Ishikawa (cell line): Measurements from ENCODE around the gene CLSTN1.

ENCODE experiments used
- CEBPB ChIP-seq: IDR thresholded peaks from 2 replicates; pipeline ENCODE4 v1.6.1; 2012
- CREB1 ChIP-seq: IDR thresholded peaks from 2 replicates; pipeline ENCODE4 v1.6.1; 2012; ENCODE audit warnings: low read depth
- EGR1 ChIP-seq: IDR thresholded peaks from 2 replicates; pipeline ENCODE4 v1.6.1; 2012
- EP300 ChIP-seq: IDR thresholded peaks from 2 replicates; pipeline ENCODE4 v1.6.1; 2012; ENCODE audit warnings: borderline replicate concordance
- FOXM1 ChIP-seq: IDR thresholded peaks from 2 replicates; pipeline ENCODE4 v1.6.1; 2012; ENCODE audit warnings: low read depth, borderline replicate concordance
- NFIC ChIP-seq: IDR thresholded peaks from 2 replicates; pipeline ENCODE4 v1.6.1; 2012
- RAD21 ChIP-seq: IDR thresholded peaks from 2 replicates; pipeline ENCODE4 v1.6.1; 2012; ENCODE audit warnings: low read depth
- TAF1 ChIP-seq: IDR thresholded peaks from 2 replicates; pipeline ENCODE4 v1.6.1; 2012; ENCODE audit warnings: low read depth, mild to moderate bottlenecking
- TCF12 ChIP-seq: IDR thresholded peaks from 2 replicates; pipeline ENCODE4 v1.6.1; 2012; ENCODE audit warnings: low read depth
- TEAD4 ChIP-seq: IDR thresholded peaks from 2 replicates; pipeline ENCODE4 v1.6.1; 2012
- YY1 ChIP-seq: IDR thresholded peaks from 2 replicates; pipeline ENCODE4 v1.6.1; 2012; ENCODE audit warnings: low read depth
- ZBTB7A ChIP-seq: IDR thresholded peaks from 2 replicates; pipeline ENCODE4 v1.6.1; 2012; ENCODE audit warnings: low read depth
- TF ChIP-seq, protein P1 (sequence below): IDR thresholded peaks from 2 replicates; pipeline ENCODE4 v1.6.1; 2012; ENCODE audit warnings: low read depth, mild to moderate bottlenecking
- TF ChIP-seq, protein P2 (sequence below): IDR thresholded peaks from 2 replicates; pipeline ENCODE4 v1.6.1; 2012
- TF ChIP-seq, protein P3 (sequence below): IDR thresholded peaks from 2 replicates; pipeline ENCODE4 v1.6.1; 2012

The CLSTN1 gene

DNA sequence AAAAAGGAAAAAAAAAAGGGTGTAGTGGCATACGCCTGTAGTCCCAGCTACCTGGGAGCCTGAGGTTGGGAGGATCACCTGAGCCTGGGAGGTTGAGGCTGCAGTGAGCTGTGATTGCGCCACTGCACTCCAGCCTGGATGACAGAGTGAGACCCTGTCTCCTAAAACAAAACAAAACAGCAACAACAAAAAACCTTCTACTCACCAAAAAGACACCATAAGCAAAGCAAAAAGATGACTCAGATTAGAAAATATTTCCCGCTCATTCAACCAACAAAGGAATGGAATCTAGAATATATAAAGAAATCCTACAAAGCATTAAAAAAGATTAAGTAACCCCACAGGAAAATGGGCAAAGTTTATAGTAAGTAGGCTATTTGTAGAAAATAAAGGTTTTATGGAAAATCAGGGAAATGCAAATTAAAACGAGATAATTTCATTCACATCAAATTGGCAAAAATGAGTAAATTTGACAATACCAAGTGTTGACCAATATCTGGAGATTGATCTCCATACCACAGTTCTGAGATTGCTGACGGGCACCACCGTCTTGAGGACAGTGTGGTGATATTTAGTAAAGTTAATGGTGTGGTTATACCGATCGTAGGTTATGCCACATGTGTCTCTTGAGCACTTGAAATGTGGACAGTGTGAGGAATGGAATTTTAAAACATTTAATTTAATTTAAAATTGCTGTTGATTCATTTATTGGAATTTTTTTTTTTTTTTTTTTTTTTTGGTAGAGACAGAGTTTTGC lies 118.2 kb downstream of the CLSTN1 start:
- TF ChIP-seq EGR1 (no peak), TCF12 (no peak), CEBPB (no peak), EP300 (no peak), TAF1 (no peak), YY1 (no peak), CREB1 (no peak), NFIC (no peak), RAD21 (no peak), FOXM1 (no peak), ZBTB7A (no peak), TEAD4 (no peak)
- TF ChIP-seq, protein P1, sequence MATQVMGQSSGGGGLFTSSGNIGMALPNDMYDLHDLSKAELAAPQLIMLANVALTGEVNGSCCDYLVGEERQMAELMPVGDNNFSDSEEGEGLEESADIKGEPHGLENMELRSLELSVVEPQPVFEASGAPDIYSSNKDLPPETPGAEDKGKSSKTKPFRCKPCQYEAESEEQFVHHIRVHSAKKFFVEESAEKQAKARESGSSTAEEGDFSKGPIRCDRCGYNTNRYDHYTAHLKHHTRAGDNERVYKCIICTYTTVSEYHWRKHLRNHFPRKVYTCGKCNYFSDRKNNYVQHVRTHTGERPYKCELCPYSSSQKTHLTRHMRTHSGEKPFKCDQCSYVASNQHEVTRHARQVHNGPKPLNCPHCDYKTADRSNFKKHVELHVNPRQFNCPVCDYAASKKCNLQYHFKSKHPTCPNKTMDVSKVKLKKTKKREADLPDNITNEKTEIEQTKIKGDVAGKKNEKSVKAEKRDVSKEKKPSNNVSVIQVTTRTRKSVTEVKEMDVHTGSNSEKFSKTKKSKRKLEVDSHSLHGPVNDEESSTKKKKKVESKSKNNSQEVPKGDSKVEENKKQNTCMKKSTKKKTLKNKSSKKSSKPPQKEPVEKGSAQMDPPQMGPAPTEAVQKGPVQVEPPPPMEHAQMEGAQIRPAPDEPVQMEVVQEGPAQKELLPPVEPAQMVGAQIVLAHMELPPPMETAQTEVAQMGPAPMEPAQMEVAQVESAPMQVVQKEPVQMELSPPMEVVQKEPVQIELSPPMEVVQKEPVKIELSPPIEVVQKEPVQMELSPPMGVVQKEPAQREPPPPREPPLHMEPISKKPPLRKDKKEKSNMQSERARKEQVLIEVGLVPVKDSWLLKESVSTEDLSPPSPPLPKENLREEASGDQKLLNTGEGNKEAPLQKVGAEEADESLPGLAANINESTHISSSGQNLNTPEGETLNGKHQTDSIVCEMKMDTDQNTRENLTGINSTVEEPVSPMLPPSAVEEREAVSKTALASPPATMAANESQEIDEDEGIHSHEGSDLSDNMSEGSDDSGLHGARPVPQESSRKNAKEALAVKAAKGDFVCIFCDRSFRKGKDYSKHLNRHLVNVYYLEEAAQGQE = no peak
- TF ChIP-seq, protein P2, sequence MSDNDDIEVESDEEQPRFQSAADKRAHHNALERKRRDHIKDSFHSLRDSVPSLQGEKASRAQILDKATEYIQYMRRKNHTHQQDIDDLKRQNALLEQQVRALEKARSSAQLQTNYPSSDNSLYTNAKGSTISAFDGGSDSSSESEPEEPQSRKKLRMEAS = no peak
- TF ChIP-seq, protein P3, sequence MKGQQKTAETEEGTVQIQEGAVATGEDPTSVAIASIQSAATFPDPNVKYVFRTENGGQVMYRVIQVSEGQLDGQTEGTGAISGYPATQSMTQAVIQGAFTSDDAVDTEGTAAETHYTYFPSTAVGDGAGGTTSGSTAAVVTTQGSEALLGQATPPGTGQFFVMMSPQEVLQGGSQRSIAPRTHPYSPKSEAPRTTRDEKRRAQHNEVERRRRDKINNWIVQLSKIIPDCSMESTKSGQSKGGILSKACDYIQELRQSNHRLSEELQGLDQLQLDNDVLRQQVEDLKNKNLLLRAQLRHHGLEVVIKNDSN = no peak

DNA sequence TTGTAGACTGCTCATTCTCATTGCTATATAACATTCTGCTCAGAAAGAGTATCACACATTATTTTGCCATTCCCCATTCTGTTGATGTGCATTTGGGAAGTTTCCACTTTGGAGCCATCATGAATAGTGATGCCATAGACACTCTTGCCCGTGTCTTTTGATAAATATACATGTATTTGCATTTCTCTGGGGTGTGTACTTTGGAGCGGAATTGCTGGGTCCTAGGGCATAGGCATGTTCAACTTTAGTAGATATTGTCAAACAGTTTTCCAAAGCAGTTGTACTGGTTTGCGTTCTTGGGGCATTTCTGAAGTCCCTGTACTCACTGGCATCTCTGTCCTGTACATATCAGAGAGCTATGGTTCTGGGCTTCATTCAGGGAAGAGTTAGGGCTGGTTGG lies 120.1 kb downstream of the CLSTN1 start:
- TF ChIP-seq TAF1 (no peak), EGR1 (no peak), NFIC (no peak), CEBPB (no peak), CREB1 (no peak), YY1 (no peak), EP300 (no peak), RAD21 (no peak), FOXM1 (no peak), ZBTB7A (no peak), TCF12 (no peak)
- TF ChIP-seq, protein P3 = no peak
- TF ChIP-seq, protein P2 = no peak

DNA sequence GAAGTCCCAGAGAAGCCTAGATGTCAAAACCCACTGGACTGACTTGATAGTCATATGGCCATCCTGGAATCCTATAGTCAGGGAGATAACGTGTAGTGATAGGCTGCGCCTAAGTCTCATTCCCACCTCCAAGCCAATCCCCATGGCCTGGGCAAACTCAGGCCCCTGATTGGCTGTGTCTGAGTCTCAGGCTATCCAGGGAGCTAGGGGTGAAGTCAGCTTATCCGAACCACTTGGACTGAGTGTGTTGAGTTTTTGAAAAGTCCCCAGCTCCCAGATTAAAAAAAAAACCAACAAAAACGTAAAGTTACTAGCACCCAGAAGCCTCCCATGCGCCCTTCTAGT lies 120.6 kb downstream of the CLSTN1 start:
- TF ChIP-seq EGR1 (no peak), YY1 (no peak), NFIC (no peak), TAF1 (no peak), CEBPB (no peak)
- TF ChIP-seq, protein P3 = no peak
- TF ChIP-seq, protein P2 = no peak

DNA sequence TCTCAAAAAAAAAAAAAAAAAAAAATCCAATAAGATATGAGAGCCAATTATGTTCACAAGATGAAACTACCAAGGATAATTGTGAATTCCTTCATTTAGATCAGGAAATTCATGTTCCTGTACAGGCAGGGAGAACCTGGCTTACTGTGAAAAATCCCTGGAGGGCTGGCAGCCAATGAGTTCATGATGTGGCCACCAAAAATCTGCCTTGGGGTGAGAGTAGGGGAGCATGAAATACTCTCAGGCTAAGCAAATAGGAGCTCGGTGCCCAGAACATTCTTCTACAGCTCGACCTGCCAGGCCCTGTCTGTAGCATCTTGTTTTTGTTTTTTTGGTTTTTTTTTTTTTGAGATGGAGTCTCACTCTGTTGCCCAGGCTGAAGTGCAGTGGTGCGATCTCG lies 122.1 kb downstream of the CLSTN1 start:
- no peak for TF ChIP-seq TCF12
- TF ChIP-seq FOXM1 = no peak
- TF ChIP-seq TAF1 = no peak
- no peak for TF ChIP-seq EP300
- TF ChIP-seq, protein P1 = no peak
- no peak for TF ChIP-seq NFIC
- TF ChIP-seq CEBPB = no peak
- TF ChIP-seq CREB1 = no peak
- no peak for TF ChIP-seq EGR1
- no peak for TF ChIP-seq ZBTB7A
- no peak for TF ChIP-seq RAD21
- TF ChIP-seq, protein P2 = no peak
- TF ChIP-seq TEAD4 = no peak
- TF ChIP-seq, protein P3 = no peak
- TF ChIP-seq YY1 = no peak

DNA sequence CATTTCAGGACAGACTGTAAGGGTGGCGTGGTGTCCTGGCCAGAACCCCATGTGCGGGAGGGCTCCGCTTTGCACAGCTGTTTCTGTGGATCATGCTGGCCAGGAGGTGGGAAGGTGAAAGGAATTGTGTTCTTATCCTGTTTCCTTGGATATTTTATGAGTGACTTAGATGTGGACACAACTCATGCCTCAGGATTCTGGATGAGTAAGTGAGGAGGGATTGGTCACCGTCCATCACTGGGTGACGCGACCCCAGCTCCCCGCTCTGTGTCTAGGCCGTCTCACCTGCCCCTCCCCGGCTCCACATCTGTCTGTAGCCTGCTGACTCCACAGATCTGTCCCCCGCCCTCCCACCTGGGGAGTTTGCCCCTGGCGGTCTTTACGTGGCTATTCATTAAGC lies 123.4 kb downstream of the CLSTN1 start:
- TF ChIP-seq, protein P1 = no peak
- no peak for TF ChIP-seq TCF12
- TF ChIP-seq, protein P3 = no peak
- TF ChIP-seq, protein P2 = no peak
- no peak for TF ChIP-seq TEAD4
- no peak for TF ChIP-seq RAD21
- TF ChIP-seq EP300 = no peak
- TF ChIP-seq YY1 = no peak
- TF ChIP-seq NFIC = no peak
- TF ChIP-seq EGR1 = no peak
- no peak for TF ChIP-seq FOXM1
- TF ChIP-seq CEBPB = no peak
- no peak for TF ChIP-seq ZBTB7A
- no peak for TF ChIP-seq CREB1
- no peak for TF ChIP-seq TAF1
